GM10847 (cell line): ENCODE results near the gene MRPS14.

Source experiments
- POLR2A ChIP-seq: IDR thresholded peaks from 2 replicates; pipeline ENCODE4 v1.6.1; 2011; ENCODE audit not compliant: insufficient read length; ENCODE audit errors: extremely low read depth

Gene MRPS14

DNA sequence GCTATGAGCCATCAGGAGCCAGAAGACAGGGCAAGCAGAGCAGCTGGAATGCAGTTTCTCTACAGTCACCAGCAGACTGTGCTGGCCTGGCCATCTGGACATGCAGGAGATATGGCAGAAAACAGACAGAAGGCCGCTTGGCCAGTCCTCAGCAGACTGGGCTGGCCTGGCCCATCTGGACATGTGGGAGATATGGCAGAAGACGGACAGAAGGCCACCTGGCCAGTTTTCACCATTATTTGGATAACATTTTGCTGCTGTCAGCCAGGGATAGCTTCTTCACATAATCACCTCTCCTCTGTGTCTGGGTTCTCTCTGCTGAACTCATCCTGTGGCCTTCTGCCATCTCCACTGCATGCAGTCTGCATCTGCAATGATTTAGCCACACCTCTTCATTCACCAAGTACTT lies 48.5 kb downstream of the MRPS14 start:
- TF ChIP-seq POLR2A = no peak

GRCh38 chr1:174971902-174972301 lies 51.3 kb downstream of the MRPS14 start:
- TF ChIP-seq POLR2A = no peak

GRCh38 chr1:174971466-174971865 lies 51.8 kb downstream of the MRPS14 start:
- TF ChIP-seq POLR2A = no peak

- no peak for TF ChIP-seq POLR2A
Observed at GRCh38 chr1:174969977-174970376, 53.2 kb downstream of the MRPS14 start.

GRCh38 chr1:174968750-174969244 lies 54.4 kb downstream of the MRPS14 start:
- TF ChIP-seq POLR2A = no peak

GRCh38 chr1:174967845-174968705 lies 55.1 kb downstream of the MRPS14 start:
- TF ChIP-seq POLR2A = no peak

DNA sequence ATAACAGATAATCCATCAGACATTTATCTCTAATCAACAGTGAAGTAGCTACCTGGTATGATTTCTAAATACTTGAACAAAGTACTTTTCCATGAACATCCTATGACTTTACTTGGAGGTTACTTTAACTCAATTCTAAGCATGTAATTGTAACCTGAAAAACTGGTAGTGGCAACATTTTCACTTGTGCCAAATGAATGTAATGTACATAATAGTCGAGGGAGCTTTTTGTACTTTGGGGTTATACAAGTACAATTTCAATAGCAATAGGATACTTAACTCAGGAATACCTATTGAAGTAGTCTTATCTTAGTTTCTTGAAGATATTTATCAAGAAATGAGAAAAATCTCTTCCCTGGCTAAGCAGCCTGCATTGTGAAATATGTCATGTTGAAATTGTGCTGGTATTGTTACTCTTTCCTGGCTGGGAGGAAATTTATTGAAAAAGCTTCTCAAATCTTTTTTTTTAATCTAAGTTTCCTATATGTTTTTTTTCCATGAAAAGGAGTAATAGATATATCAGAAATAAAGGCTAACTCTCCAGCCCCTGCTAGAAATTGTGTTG lies 57.1 kb downstream of the MRPS14 start:
- no peak for TF ChIP-seq POLR2A

- TF ChIP-seq POLR2A = no peak
Observed at GRCh38 chr1:174965362-174966007, 57.7 kb downstream of the MRPS14 start.

GRCh38 chr1:174964972-174965361 lies 58.3 kb downstream of the MRPS14 start:
- TF ChIP-seq POLR2A = no peak

- TF ChIP-seq POLR2A = no peak
Observed at GRCh38 chr1:174964261-174964971, 58.8 kb downstream of the MRPS14 start.

- no peak for TF ChIP-seq POLR2A
Observed at GRCh38 chr1:174963529-174964125, 59.6 kb downstream of the MRPS14 start.
